ENCODE measurements around the gene PDE6G. TPM values are rescaled to one million over a fixed set of nuclear protein-coding genes. Genes with fewer than 3 reads are reported as not detected.

Gene PDE6G
- total and polyA plus RNA-seq, 2 donors (not counting 3 experiments of a cell fraction or from before 2014, with no cell fraction given): 1.8 to 3.7 TPM

- H3K79me2 ChIP-seq (ENCODE audit: control insufficient read depth, insufficient read depth, low read length): peaks cover 31% of the 10 kb centered on the region
- no peak overlapping the region for H3K4me2 ChIP-seq (ENCODE audit: insufficient read depth, low read length)
- no peak overlapping the region for H3K9ac ChIP-seq (replicated peaks; ENCODE audit: extremely low read depth, insufficient read depth, low read length)
- BruUV-seq (replicated peaks): no TSS peak
- dilution Hi-C loops (cut with MboI; ENCODE audit: extremely low pct_ligation_motif_present, low sequenced_read_pairs): no loop called here
- no peaks in the 10 kb centered on the region for H3K27me3 ChIP-seq (ENCODE audit: control insufficient read depth in 2 of 2, insufficient read depth in 2 of 2, low read length in 2 of 2)
- H3K27ac ChIP-seq (ENCODE audit: insufficient read depth, low read depth, low read length): no peak overlapping the region
- H3K9me1 ChIP-seq (replicated peaks; ENCODE audit: control insufficient read depth, extremely low read depth, insufficient read depth, low read length): no peaks in the 10 kb centered on the region
- FAIRE-seq: no peak
- TF ChIP-seq GATA2 (IDR thresholded peaks at IDR 0.05; ENCODE audit: insufficient read depth, insufficient read length, low read depth, low read length): no peak
- no peak for TF ChIP-seq EZH2 (IDR thresholded peaks at IDR 0.05; ENCODE audit: borderline replicate concordance, low read depth, low read length, severe bottlenecking)
- TF ChIP-seq JUN (IDR thresholded peaks at IDR 0.05; ENCODE audit: borderline replicate concordance, insufficient read depth, insufficient read length, low read depth): no peak
- no peak for TF ChIP-seq CTCF (IDR thresholded peaks at IDR 0.05; ENCODE audit: extremely low read depth in 1 of 2, insufficient read depth in 1 of 2, low read depth in 1 of 2, low read length in 2 of 2)
- no peak for TF ChIP-seq POLR2AphosphoS5 (IDR thresholded peaks at IDR 0.05; ENCODE audit: insufficient read depth, low read depth, low read length)
- TF ChIP-seq MAX (IDR thresholded peaks at IDR 0.05; ENCODE audit: insufficient read depth, insufficient read length): no peak
- TF ChIP-seq FOS (IDR thresholded peaks at IDR 0.05; ENCODE audit: borderline replicate concordance, insufficient read depth, low read length): no peak
- no peak for TF ChIP-seq MYC (IDR thresholded peaks at IDR 0.05; ENCODE audit: low read depth, low read length)
- TF ChIP-seq POLR2A (IDR thresholded peaks at IDR 0.05; ENCODE audit: low read depth, low read length): no peak
- H3K36me3 ChIP-seq (ENCODE audit: control insufficient read depth in 2 of 2, extremely low read depth in 1 of 2, insufficient read depth in 2 of 2, low read length in 2 of 2): peaks cover 0 to 3% of the 10 kb centered on the region in 2 experiments
- H3K4me3 ChIP-seq (replicated peaks in 1 of 3; ENCODE audit: insufficient read depth in 1 of 3, low read depth in 1 of 3, low read length in 3 of 3): no peak overlapping the region
- no peak overlapping the region for H2AFZ ChIP-seq (ENCODE audit: low read depth, low read length)
- H4K20me1 ChIP-seq (replicated peaks; ENCODE audit: control insufficient read depth, extremely low read depth, insufficient read depth, low read length): no peaks in the 10 kb centered on the region
- ChIA-PET CTCF (no interaction called here), POLR2A (no interaction called here)
- no peak for DNase-seq (ENCODE audit: low read depth, low spot score)
- H3K4me1 ChIP-seq (ENCODE audit: control insufficient read depth, extremely low read depth, insufficient read depth, low read length): peaks cover 10% of the 10 kb centered on the region
- no peaks in the 10 kb centered on the region for H3K9me3 ChIP-seq (replicated peaks; ENCODE audit: control insufficient read depth, insufficient read depth, low read length)
- intact Hi-C loops (cut with micrococcal nuclease): no loop called here
These were observed 23.8 kb upstream of the PDE6G start for GRCh38 chr17:81680150-81680549.

Data from endothelial cell of umbilical vein (primary cell).